K562 (cell line): ENCODE measurements around the gene SLC22A23. TPM values are rescaled to one million over a fixed set of nuclear protein-coding genes. Genes with fewer than 3 reads are reported as not detected.
A peak's percentile ranks its signal among the peaks of the same experiment; 100 is the strongest.

Experiments
- ATAC-seq: fragments of 200-7000 bp; cut with Tn5 transposase; 3 replicates; pipeline ENCODE4 v1.9.1; 2020; ENCODE audit warnings: moderate library complexity
- BruUV-seq: library from RNA; stranded (reverse); fragments of 400-500 nt; replicated peaks from 2 replicates; lab custom pipeline; 2021; lab: Mats Ljungman, UMichigan
- CTCF ChIA-PET: fragments of 300-600 bp; formaldehyde crosslinking; extraction: SDS; loops from one replicate; lab custom pipeline; 2021; ENCODE audit warnings: low intra/inter-chr PET ratio; lab: Yijun Ruan, JAX
- POLR2A ChIA-PET: fragments of 300-600, 350-650 bp; sonication (Branson Sonifier 250); formaldehyde crosslinking; extraction: SDS; loops from one replicate; lab custom pipeline; 2021; ENCODE audit warnings: antibody characterized with exemption, inconsistent platforms; lab: Yijun Ruan, JAX
- DNase-seq, 4 experiments: peaks; one replicate each; pipeline versions ENCODE4 v3.0.0 to v3.0.0-alpha.2; 2011 to 2018; ENCODE audit warnings: low spot score in 3 of 4, mixed read lengths in 3 of 4; ENCODE audit errors: extremely low read depth in 1 of 4
- FAIRE-seq: peaks from 2 replicates; lab custom pipeline; 2011; peaks lifted over from hg19 to GRCh38; lab: Jason Lieb, UNC
- H2AFZ ChIP-seq: 2 replicates; pipeline ENCODE4 v1.6.0; 2011; ENCODE audit warnings: low read depth, low read length, control low read depth, inconsistent platforms
- H3K27ac ChIP-seq: fragments of 200-600 bp; 3 replicates; pipeline ENCODE4 v1.8.0; 2011; ENCODE audit warnings: low read depth, mild to moderate bottlenecking, control low read depth, inconsistent platforms, low read length, moderate library complexity, mixed read lengths; ENCODE audit errors: extremely low read depth
- H3K27me3 ChIP-seq, 2 experiments: fragments of 300-600 bp in 1 of 2; 2 replicates in 1 of 2; 3 replicates in 1 of 2; pipeline versions ENCODE4 v1.6.0 to v1.8.0; 2011; ENCODE audit warnings: inconsistent platforms in 2 of 2, low read length in 2 of 2, mild to moderate bottlenecking in 1 of 2, mixed read lengths in 1 of 2, moderate library complexity in 1 of 2; ENCODE audit not compliant: control insufficient read depth in 2 of 2, insufficient read depth in 2 of 2
- H3K36me3 ChIP-seq: fragments of 300-600 bp; 3 replicates; pipeline ENCODE4 v1.8.0; 2011; ENCODE audit warnings: mild to moderate bottlenecking, low read length, inconsistent platforms; ENCODE audit not compliant: control insufficient read depth, insufficient read depth
- H3K4me1 ChIP-seq, 2 experiments: fragments of 200-600 bp in 1 of 2; replicated peaks in 1 of 2; 2 replicates in 1 of 2; 3 replicates in 1 of 2; pipeline versions ENCODE4 v1.5.1 to v1.8.0; 2011; ENCODE audit warnings: inconsistent platforms in 2 of 2, low read length in 2 of 2, mild to moderate bottlenecking in 1 of 2, mixed read lengths in 1 of 2, moderate library complexity in 1 of 2; ENCODE audit not compliant: control insufficient read depth in 2 of 2, insufficient read depth in 2 of 2
- H3K4me2 ChIP-seq: 2 replicates; pipeline ENCODE4 v1.6.1; 2011; ENCODE audit warnings: low read length, control low read depth, inconsistent platforms, mixed read lengths; ENCODE audit not compliant: insufficient read depth
- H3K4me3 ChIP-seq: fragments of 200-600 bp; sonication (generic), shearing (Covaris generic); 2 replicates; pipeline ENCODE4 v1.5.1; 2016; ENCODE audit warnings: control low read depth, inconsistent platforms
- H3K79me2 ChIP-seq: fragments of 200-600 bp; 3 replicates; pipeline ENCODE4 v1.8.0; 2011; ENCODE audit warnings: low read length, inconsistent platforms; ENCODE audit not compliant: control insufficient read depth, insufficient read depth
- H3K9ac ChIP-seq, 2 experiments: 2 replicates each; pipeline versions ENCODE4 v1.6.0 to v1.6.1; 2011; ENCODE audit warnings: low read depth in 2 of 2, low read length in 2 of 2, control low read depth in 1 of 2, inconsistent platforms in 1 of 2, mild to moderate bottlenecking in 1 of 2, mixed read lengths in 1 of 2; ENCODE audit not compliant: insufficient read depth in 1 of 2
- H3K9me1 ChIP-seq: one replicate; pipeline ENCODE4 v1.6.0; 2011; ENCODE audit warnings: inconsistent platforms, mild to moderate bottlenecking, low read length, moderate library complexity; ENCODE audit not compliant: control insufficient read depth, insufficient read depth
- H3K9me3 ChIP-seq: replicated peaks from 2 replicates; pipeline ENCODE4 v1.5.1; 2011; ENCODE audit warnings: low read depth, low read length, inconsistent platforms; ENCODE audit not compliant: control insufficient read depth, insufficient read depth
- H4K20me1 ChIP-seq: replicated peaks from 2 replicates; pipeline ENCODE4 v1.6.1; 2011; ENCODE audit warnings: low read length, inconsistent platforms, mixed read lengths; ENCODE audit not compliant: control insufficient read depth, insufficient read depth
- CEBPZ ChIP-seq: fragments of 150-350 bp; IDR thresholded peaks from 2 replicates; pipeline ENCODE4 v1.6.1; 2014; ENCODE audit warnings: low read depth, mild to moderate bottlenecking, low read length, borderline replicate concordance
- HDGF ChIP-seq: fragments of 450-650 bp; IDR thresholded peaks from 2 replicates; pipeline ENCODE4 v1.6.1; 2016
- RCOR1 ChIP-seq, 2 experiments: IDR thresholded peaks; 2 replicates each; pipeline ENCODE4 v1.6.1; 2012; ENCODE audit warnings: low read depth in 2 of 2, low read length in 2 of 2, borderline replicate concordance in 1 of 2, improper control_type of control experiment in 1 of 2
- SIRT6 ChIP-seq: IDR thresholded peaks from one replicate; pipeline ENCODE4 v1.6.1; 2012; ENCODE audit warnings: low read depth, mild to moderate bottlenecking, control low read depth, inconsistent platforms, low read length, moderate library complexity
- SMC3 ChIP-seq: conservative IDR thresholded peaks from 2 replicates; pipeline ENCODE4 v1.6.1; 2011; ENCODE audit warnings: low read depth, low read length, improper control_type of control experiment; ENCODE audit not compliant: insufficient read depth
- STAT5A ChIP-seq: IDR thresholded peaks from 2 replicates; pipeline ENCODE4 v1.6.1; 2012; ENCODE audit warnings: low read length, inconsistent platforms, borderline replicate concordance
- ZC3H4 ChIP-seq: sonication (generic); formaldehyde crosslinking; IDR thresholded peaks from 2 replicates; pipeline ENCODE4 v1.9.0; 2021; ENCODE audit warnings: missing genetic modification reagents, borderline replicate concordance
- WGBS: fragments of 100-300 bp; shearing (Covaris generic); methylation state at CpG from one replicate; pipeline ENCODE4 v1.1.6; 2016; ENCODE audit warnings: low coverage, mixed read lengths; ENCODE audit not compliant: insufficient coverage; ENCODE audit errors: missing lambda C conversion rate; 5-methylcytosine and 5-hydroxymethylcytosine counted together
- in situ Hi-C: fragments of 300-500 bp; cut with MboI; formaldehyde crosslinking; loops from 4 replicates; pipeline ENCODE4 v1.15.0; 2018; ENCODE audit warnings: inconsistent platforms, mixed read lengths
- intact Hi-C: fragments of 100-400 bp; cut with micrococcal nuclease; formaldehyde crosslinking; loops from 2 replicates; pipeline ENCODE4 v1.14.2; 2022
- polyA plus RNA-seq, 8 experiments: library from polyadenylated mRNA; depleted of rRNA in 4 of 8; stranded (reverse) in 5 of 8; unstranded in 3 of 8; fragments of >200 nt; fragmentation: Nextera tagmentation in 2 of 8; fragmentation: Illumina TruSeq in 1 of 8; extraction: Ambion mirVana in 2 of 8; extraction: Trizol in 1 of 8; gene quantifications; 2 replicates each; pipeline versions ENCODE4 v1.2.1 to v1.2.3, GENCODE V29; 2011 to 2014; ENCODE audit warnings: inconsistent platforms in 1 of 8, missing spikeins in 1 of 8
- total RNA-seq, 7 experiments: library from RNA; depleted of rRNA in 6 of 7; stranded (reverse); fragments of >200 nt in 6 of 7; fragmentation: Illumina TruSeq in 2 of 7; extraction: Trizol in 2 of 7; gene quantifications; 2 replicates each; pipeline versions ENCODE4 v1.2.1 to v1.2.3, GENCODE V29; 2011 to 2021; ENCODE audit warnings: low replicate concordance in 1 of 7

SLC22A23 gene
- total and polyA plus RNA-seq, 9 of the 15 experiments (the other 6 are each of a cell fraction or from before 2014, with no cell fraction given), result 0.30 to 8.7 (median 2.5) TPM

- peak overlapping the region; percentile 93 for H3K4me2 ChIP-seq
- ChIA-PET POLR2A (interaction anchor here (0.6 to 2.2 kb wide), 12 partner anchors 9 to 371 kb away, joined by 3 to 9 read pairs (median 4); partner anchors contain the start of gene TUBB2A), CTCF (no interaction called here)
- no peak for DNase-seq
- no peak for TF ChIP-seq SMC3
- TF ChIP-seq ZC3H4 (CRISPR knock-in tag), result no peak
- no peak for TF ChIP-seq RCOR1 (IDR thresholded peaks at IDR 0.05; ENCODE audit: borderline replicate concordance in 1 of 2, low read depth in 2 of 2, low read length in 2 of 2)
- no peak for TF ChIP-seq STAT5A
- no peak for TF ChIP-seq SIRT6
- no peak for TF ChIP-seq CEBPZ
- TF ChIP-seq HDGF, result 0 out of 2 replicates have a peak, but pooled peaks have one; percentile 23
- intact Hi-C loops, result no loop called here
- 65% methylated on average over 17 of the region's 17 CpGs for WGBS
- no peaks in the 10 kb centered on the region for H3K9me3 ChIP-seq
- peak; percentile 54 for FAIRE-seq
- H3K9me1 ChIP-seq, result peaks cover 15% of the 10 kb centered on the region
- in situ Hi-C loops, result no loop called here
- peak overlapping the region; percentile 54 for H3K27ac ChIP-seq
- no TSS peak for BruUV-seq
- no peak for ATAC-seq
- peaks cover 36% of the 10 kb centered on the region for H4K20me1 ChIP-seq
- H3K9ac ChIP-seq, result peak overlapping the region; percentile 67 to 90
- peaks cover 55% of the 10 kb centered on the region for H3K36me3 ChIP-seq
- H2AFZ ChIP-seq, result no peak overlapping the region
- H3K27me3 ChIP-seq, result no peaks in the 10 kb centered on the region
- peak overlapping the region; percentile 30; the same call in 1 of the 2 replicates for H3K4me3 ChIP-seq
- peaks cover 35 to 36% of the 10 kb centered on the region in 2 experiments for H3K4me1 ChIP-seq
- H3K79me2 ChIP-seq, result peaks cover 72% of the 10 kb centered on the region
Observed at GRCh38 chr6:3260772-3261517, 195.9 kb downstream of the SLC22A23 start.
